Ammon's horn (tissue), 1 donor: ENCODE results near the gene SCN10A.

Experiments
- DNase-seq: peaks from one replicate; pipeline ENCODE4 v3.0.0-alpha.2; 2016; ENCODE audit warnings: low spot score

The SCN10A gene

GRCh38 chr3:38651153-38651789, 164.7 kb downstream of the SCN10A start:
- peak; percentile 72 for DNase-seq

DNA sequence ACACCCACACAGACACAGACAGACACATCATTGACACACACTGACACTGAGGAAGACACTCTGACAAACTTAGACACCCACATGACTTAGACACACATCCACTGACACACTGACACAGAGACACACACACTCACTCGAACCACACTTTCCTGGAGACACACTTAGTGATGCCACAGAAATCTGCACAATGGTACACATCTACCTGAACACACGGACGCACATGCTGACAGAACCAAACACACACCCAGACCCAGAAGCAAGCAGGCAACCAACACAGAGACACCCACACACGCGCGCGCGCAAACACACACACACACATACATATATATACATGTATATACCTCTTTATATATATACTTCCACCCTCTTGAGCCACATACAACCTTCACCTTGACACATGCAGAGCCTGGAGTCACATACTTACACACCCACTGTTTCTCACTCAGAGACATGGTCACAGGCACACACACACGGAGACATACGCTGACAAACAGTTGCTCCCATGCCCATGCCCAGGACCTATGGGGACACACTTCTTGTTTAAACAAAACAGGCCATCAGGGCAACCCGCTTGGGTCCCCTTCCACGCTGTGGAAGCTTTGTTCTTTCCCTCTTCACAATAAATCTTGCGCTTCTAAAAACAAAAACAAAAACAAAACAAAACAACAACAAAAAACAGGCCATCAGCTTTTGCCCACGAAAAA, 165.6 kb downstream of the SCN10A start:
- no peak for DNase-seq

GRCh38 chr3:38649500-38650247, 166.3 kb downstream of the SCN10A start, which contains the start of gene SCN5A:
Gene SCN5A (minus strand): TSS chr3:38649687. CDS start chr3:38633307, 16,380 bp downstream.
- DNase-seq = no peak

- no peak for DNase-seq
Measured at GRCh38 chr3:38648659-38649499, 167.1 kb downstream of the SCN10A start.

DNA sequence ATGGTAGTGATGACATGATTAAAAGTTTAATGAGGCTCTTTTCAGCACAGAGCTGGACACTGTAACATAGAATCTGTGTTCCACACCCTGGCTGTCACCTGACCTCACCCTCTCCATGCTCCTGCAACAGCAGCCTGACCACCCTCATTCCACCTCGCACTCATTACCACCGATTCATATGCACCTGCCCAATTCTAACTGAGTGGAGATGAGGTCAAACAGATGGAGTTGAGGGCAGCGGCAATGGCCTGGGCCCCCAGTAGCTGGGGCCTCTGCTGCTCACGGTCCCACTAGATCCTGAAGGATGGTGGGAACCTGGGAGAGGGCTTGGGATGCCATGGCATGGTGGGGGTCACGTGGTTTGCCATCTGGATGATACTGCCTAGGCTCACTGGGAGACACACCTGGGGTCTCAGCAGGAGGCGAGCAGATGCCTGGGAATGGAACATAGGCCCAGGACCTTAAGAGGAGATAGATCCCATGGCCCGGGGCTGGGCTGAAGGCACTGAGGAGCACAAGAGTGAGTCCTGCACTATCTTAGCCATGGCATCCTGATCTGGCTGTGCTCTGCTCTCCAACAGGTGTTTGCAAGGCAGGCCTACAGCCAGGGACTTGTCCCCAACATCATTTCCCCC, 167.9 kb downstream of the SCN10A start:
- no peak for DNase-seq

DNA sequence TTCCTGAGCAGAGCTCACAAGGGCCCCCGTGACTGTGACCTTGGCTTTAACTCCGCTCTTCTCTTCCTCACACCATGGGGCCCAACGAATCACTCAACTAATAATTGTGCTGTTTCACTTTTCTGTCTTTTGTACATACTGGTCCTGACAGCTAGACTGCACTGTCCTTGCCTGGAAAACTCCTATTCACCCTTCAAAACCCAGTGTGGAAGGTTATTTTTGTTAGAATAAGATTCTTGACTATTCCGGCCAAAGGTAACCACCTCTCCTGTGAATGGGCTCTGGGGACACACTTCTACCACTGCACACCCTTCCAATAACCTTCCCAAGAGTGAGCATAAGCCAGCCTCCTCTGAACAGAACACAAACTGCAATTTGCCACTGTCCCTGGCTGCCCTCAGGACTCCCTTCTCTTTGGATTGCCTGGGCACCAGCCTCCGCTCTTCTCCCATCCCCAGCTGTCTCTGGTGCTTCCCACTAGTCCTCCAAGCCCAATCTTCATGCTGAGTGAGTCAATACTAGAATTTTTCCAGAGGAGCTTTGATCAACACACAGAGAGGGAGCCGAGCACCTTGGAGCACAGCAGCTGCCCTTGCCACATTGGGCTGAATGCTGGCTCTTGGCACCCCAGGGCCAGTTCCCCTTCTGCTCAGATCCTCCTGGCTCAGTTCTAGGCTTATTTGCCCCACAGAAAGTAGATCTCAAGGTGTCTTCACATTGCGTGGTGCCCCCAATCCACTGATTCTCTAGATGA, 168.6 kb downstream of the SCN10A start:
- no peak for DNase-seq
